CD14-positive monocyte (primary cell): ENCODE results near the gene PGAM4. TPM values are rescaled to one million over a fixed set of nuclear protein-coding genes. Genes with fewer than 3 reads are reported as not detected.
A peak's percentile ranks its signal among the peaks of the same experiment; 100 is the strongest.

ENCODE experiments used
- DNase-seq, 3 donors: peaks; one replicate each; pipeline ENCODE4 v3.0.0-alpha.2; 2011 to 2022
- H2AFZ ChIP-seq: 2 replicates; pipeline ENCODE4 v1.6.0; 2012; ENCODE audit warnings: mild to moderate bottlenecking, low read depth, low read length, inconsistent platforms; ENCODE audit not compliant: insufficient read depth, poor library complexity, severe bottlenecking
- H3K27ac ChIP-seq, 2 donors: 1 replicate in 1 of 2; 2 replicates in 1 of 2; pipeline ENCODE4 v1.5.1; 2012 to 2013; ENCODE audit warnings: low read length in 2 of 2, control low read depth in 1 of 2, inconsistent platforms in 1 of 2, low read depth in 1 of 2, mild to moderate bottlenecking in 1 of 2
- H3K27me3 ChIP-seq, 2 donors: one replicate each; pipeline versions ENCODE4 v1.6.0 to v1.6.1; 2011 to 2013; ENCODE audit warnings: low read length in 2 of 2; ENCODE audit not compliant: control insufficient read depth in 2 of 2, insufficient read depth in 2 of 2
- H3K36me3 ChIP-seq, 2 donors: replicated peaks in 1 of 2; 1 replicate in 1 of 2; 2 replicates in 1 of 2; pipeline versions ENCODE4 v1.5.1 to v1.6.1; 2012 to 2013; ENCODE audit warnings: low read length in 2 of 2, control low read depth in 1 of 2, inconsistent platforms in 1 of 2, mild to moderate bottlenecking in 1 of 2; ENCODE audit not compliant: insufficient read depth in 2 of 2, control insufficient read depth in 1 of 2
- H3K4me1 ChIP-seq, 2 donors: 1 replicate in 1 of 2; 2 replicates in 1 of 2; pipeline versions ENCODE4 v1.5.1 to v1.6.1; 2012 to 2013; ENCODE audit warnings: low read length in 2 of 2, control low read depth in 1 of 2, inconsistent platforms in 1 of 2, mild to moderate bottlenecking in 1 of 2, moderate library complexity in 1 of 2; ENCODE audit not compliant: insufficient read depth in 2 of 2, control insufficient read depth in 1 of 2
- H3K4me2 ChIP-seq: replicated peaks from 2 replicates; pipeline ENCODE3; 2012; ENCODE audit warnings: low read length, moderate library complexity, mild to moderate bottlenecking; ENCODE audit not compliant: poor library complexity, severe bottlenecking; ENCODE audit errors: extremely low read depth
- H3K4me3 ChIP-seq, 3 experiments: fragments of 200-600 bp in 1 of 3; sonication (generic) in 1 of 3; replicated peaks in 1 of 3; 1 replicate in 2 of 3; 2 replicates in 1 of 3; pipeline ENCODE4 v1.5.1; 2011 to 2013; ENCODE audit warnings: low read length in 3 of 3, mild to moderate bottlenecking in 3 of 3, control low read depth in 2 of 3, low read depth in 2 of 3, inconsistent platforms in 1 of 3, moderate library complexity in 1 of 3
- H3K79me2 ChIP-seq: 2 replicates; pipeline ENCODE4 v1.6.0; 2012; ENCODE audit warnings: mild to moderate bottlenecking, control low read depth, inconsistent platforms, low read length, moderate library complexity; ENCODE audit not compliant: insufficient read depth
- H3K9ac ChIP-seq: 2 replicates; pipeline ENCODE4 v1.6.0; 2017; ENCODE audit warnings: low read length, mild to moderate bottlenecking; ENCODE audit not compliant: insufficient read depth, poor library complexity, severe bottlenecking
- H3K9me3 ChIP-seq, 2 donors: replicated peaks in 1 of 2; 1 replicate in 1 of 2; 2 replicates in 1 of 2; pipeline versions ENCODE4 v1.5.1 to v1.6.1; 2012 to 2013; ENCODE audit warnings: low read length in 2 of 2, control low read depth in 1 of 2; ENCODE audit not compliant: control insufficient read depth in 1 of 2, insufficient read depth in 1 of 2
- H4K20me1 ChIP-seq: 2 replicates; pipeline ENCODE4 v1.6.0; 2012; ENCODE audit warnings: mild to moderate bottlenecking, low read length, control low read depth, moderate library complexity; ENCODE audit not compliant: insufficient read depth
- H3K27ac Mint-ChIP-seq, 7 donors: one replicate each; pipeline ENCODE4 v1.8.0; 2020; ENCODE audit warnings: mild to moderate bottlenecking in 7 of 7, mixed read lengths in 7 of 7, moderate library complexity in 6 of 7, inconsistent platforms in 2 of 7
- H3K27me3 Mint-ChIP-seq, 3 donors: one replicate each; pipeline ENCODE4 v1.8.0; 2021 to 2022; ENCODE audit warnings: low read depth in 3 of 3, mild to moderate bottlenecking in 3 of 3, mixed read lengths in 3 of 3, moderate library complexity in 3 of 3, inconsistent platforms in 1 of 3
- H3K36me3 Mint-ChIP-seq, 2 donors: one replicate each; pipeline ENCODE4 v1.8.0; 2020; ENCODE audit warnings: mixed read lengths in 2 of 2, inconsistent platforms in 1 of 2, mild to moderate bottlenecking in 1 of 2
- H3K4me1 Mint-ChIP-seq: one replicate; pipeline ENCODE4 v1.8.0; 2020; ENCODE audit warnings: mild to moderate bottlenecking, mixed read lengths
- H3K4me3 Mint-ChIP-seq, 2 donors: one replicate each; pipeline ENCODE4 v1.8.0; 2020; ENCODE audit warnings: mild to moderate bottlenecking in 2 of 2, mixed read lengths in 2 of 2, moderate library complexity in 1 of 2
- H3K9me3 Mint-ChIP-seq, 7 donors: one replicate each; pipeline ENCODE4 v1.8.0; 2020 to 2022; ENCODE audit warnings: mixed read lengths in 7 of 7, mild to moderate bottlenecking in 6 of 7, moderate library complexity in 6 of 7, inconsistent platforms in 2 of 7
- WGBS: methylation state at CpG from one replicate; pipeline ENCODE4 v1.1.5; 2013; ENCODE audit warnings: missing lambda C conversion rate; ENCODE audit not compliant: insufficient coverage; 5-methylcytosine and 5-hydroxymethylcytosine counted together
- intact Hi-C, 2 donors: fragments of 100-400 bp; cut with micrococcal nuclease; formaldehyde crosslinking; loops; one replicate each; pipeline versions ENCODE4 v1.15.0 to v1.15.1; 2023
- polyA plus RNA-seq, 3 donors: library from polyadenylated mRNA; depleted of rRNA in 1 of 3; unstranded in 2 of 3; stranded (reverse) in 1 of 3; fragments of 300-500 nt in 2 of 3; fragments of >200 nt in 1 of 3; fragmentation: Illumina TruSeq in 2 of 3; gene quantifications; 1 replicate in 2 of 3; 2 replicates in 1 of 3; pipeline ENCODE4 v1.2.3, GENCODE V29; 2012 to 2021
- TF ChIP-seq, protein P1 (sequence below): fragments of 200-600 bp; IDR thresholded peaks from one replicate; pipeline ENCODE4 v1.8.0; 2022; ENCODE audit warnings: antibody characterized with exemption, mild to moderate bottlenecking

Gene PGAM4
- polyA plus RNA-seq, 3 donors: not detected

DNA sequence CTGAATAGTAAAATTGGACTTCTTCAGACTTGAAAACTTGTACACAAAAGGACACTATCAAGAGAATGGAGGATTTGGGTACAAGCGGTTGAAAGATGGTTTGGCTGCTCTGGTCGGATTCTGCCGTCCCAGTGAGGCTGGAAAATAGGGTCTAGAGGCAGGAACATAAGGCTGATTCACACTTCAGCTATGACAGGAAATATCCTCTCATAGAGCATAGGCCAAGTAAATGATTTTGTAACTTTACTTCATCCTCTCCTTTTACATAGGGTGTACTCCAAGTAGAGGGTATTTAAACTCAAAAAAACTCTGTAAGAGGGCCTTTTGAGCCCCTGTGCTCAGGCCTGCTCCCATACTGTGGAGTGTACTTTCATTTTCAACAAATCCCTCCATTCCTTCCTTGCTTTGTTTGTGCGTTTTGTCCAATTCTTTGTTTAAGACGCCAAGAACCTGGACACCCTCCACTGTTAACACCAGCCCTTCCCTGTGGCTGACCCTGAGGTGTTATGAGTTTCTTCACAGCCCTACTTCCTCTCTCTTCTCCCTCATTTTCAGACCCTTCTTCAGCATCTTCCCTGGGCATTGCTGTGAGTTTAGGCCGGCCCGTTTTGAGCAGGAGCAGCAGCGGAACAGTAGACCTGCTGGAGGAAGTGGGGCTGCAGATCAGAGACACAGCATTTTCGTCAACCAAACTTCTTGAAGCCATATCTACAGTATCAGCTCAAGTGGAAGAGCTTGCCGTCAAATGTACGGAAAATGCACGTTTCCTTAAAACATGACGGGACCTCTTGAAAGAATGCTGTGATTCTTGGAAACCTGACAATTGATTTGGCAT is 7.2 kb downstream of the PGAM4 start:
- Histone ChIP-seq H3K9ac (no peak overlapping the region), H3K4me3 (no peak overlapping the region), H3K9me3 (no peaks in the 10 kb centered on the region), H3K79me2 (no peaks in the 10 kb centered on the region), H3K27ac (no peak overlapping the region), H3K36me3 (no peaks in the 10 kb centered on the region), H4K20me1 (no peaks in the 10 kb centered on the region), H2AFZ (no peak overlapping the region), H3K4me2 (no peak overlapping the region), H3K27me3 (no peaks in the 10 kb centered on the region), H3K4me1 (peaks cover 0 to 3% of the 10 kb centered on the region in 2 donors)
- peak overlapping the region; percentile 12 to 31 for H3K4me3 Mint-ChIP-seq
- TF ChIP-seq, protein P1, sequence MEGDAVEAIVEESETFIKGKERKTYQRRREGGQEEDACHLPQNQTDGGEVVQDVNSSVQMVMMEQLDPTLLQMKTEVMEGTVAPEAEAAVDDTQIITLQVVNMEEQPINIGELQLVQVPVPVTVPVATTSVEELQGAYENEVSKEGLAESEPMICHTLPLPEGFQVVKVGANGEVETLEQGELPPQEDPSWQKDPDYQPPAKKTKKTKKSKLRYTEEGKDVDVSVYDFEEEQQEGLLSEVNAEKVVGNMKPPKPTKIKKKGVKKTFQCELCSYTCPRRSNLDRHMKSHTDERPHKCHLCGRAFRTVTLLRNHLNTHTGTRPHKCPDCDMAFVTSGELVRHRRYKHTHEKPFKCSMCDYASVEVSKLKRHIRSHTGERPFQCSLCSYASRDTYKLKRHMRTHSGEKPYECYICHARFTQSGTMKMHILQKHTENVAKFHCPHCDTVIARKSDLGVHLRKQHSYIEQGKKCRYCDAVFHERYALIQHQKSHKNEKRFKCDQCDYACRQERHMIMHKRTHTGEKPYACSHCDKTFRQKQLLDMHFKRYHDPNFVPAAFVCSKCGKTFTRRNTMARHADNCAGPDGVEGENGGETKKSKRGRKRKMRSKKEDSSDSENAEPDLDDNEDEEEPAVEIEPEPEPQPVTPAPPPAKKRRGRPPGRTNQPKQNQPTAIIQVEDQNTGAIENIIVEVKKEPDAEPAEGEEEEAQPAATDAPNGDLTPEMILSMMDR: no peak
- H3K36me3 Mint-ChIP-seq: peaks cover 0 to 5% of the 10 kb centered on the region in 2 donors
- 95% methylated on average over 3 of the region's 13 CpGs for WGBS
- no peak for DNase-seq
- intact Hi-C loops: no loop called here
- H3K27ac Mint-ChIP-seq: peak overlapping the region in 5 of 7 donors; percentile 0 to 49 (median 27)
- H3K27me3 Mint-ChIP-seq: no peaks in the 10 kb centered on the region
- H3K9me3 Mint-ChIP-seq: peaks cover 0 to 2% (median 0%) of the 10 kb centered on the region in 7 donors
- peaks cover 11% of the 10 kb centered on the region for H3K4me1 Mint-ChIP-seq

DNA sequence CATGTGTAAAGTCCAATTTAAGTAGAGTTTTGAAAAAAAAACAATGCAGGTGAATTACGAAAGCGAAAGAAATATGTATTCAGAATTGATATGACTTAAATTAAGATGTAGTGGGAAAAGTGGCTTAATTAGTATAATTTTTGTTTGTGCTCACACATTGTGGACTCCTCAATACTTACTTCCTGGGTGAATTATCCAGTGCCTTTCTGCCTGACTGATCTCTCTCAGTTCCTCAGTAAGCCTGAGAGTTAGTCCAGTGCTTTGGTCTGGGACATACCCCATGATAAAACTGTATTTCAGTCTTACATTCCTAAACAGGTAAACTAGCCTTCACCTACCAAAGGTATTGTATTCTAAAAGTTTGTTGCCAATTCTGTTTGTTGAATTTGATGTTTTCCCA is 8.4 kb downstream of the PGAM4 start:
- Mint-ChIP-seq H3K9me3 (peaks cover 0 to 2% (median 0%) of the 10 kb centered on the region in 7 donors), H3K27ac (no peak overlapping the region), H3K4me3 (no peak overlapping the region), H3K4me1 (peaks cover 11% of the 10 kb centered on the region), H3K27me3 (no peaks in the 10 kb centered on the region), H3K36me3 (peaks cover 0 to 5% of the 10 kb centered on the region in 2 donors)
- no peaks in the 10 kb centered on the region for H3K79me2 ChIP-seq
- no peak overlapping the region for H3K27ac ChIP-seq
- no peaks in the 10 kb centered on the region for H3K27me3 ChIP-seq
- peaks cover 0 to 3% of the 10 kb centered on the region in 2 donors for H3K4me1 ChIP-seq
- H3K9me3 ChIP-seq: no peaks in the 10 kb centered on the region
- no peak overlapping the region for H2AFZ ChIP-seq
- no CpG with 5 or more reads among the region's 2 CpGs for WGBS
- H3K36me3 ChIP-seq: no peaks in the 10 kb centered on the region
- no peaks in the 10 kb centered on the region for H4K20me1 ChIP-seq
- TF ChIP-seq, protein P1: no peak
- no peak overlapping the region for H3K9ac ChIP-seq
- no peak for DNase-seq
- H3K4me3 ChIP-seq: no peak overlapping the region
- no peak overlapping the region for H3K4me2 ChIP-seq
- intact Hi-C loops: no loop called here
